ENCODE measurements around the gene GPR18.
"Not testable (repeated sequence)": the region's sequence is repeated elsewhere in the genome, so short reads cannot be mapped to it uniquely, and the experiment has no call there.

GRCh38 chr13:99249178-99249577 lies 9.0 kb downstream of the GPR18 start:
- TF ChIP-seq POLR2A (IDR thresholded peaks at IDR 0.05; ENCODE audit: borderline replicate concordance, extremely low read depth, insufficient read depth, insufficient read length); CTCF (IDR thresholded peaks at IDR 0.05 in 2 of 3, conservative IDR thresholded peaks at IDR 0.05 in 1 of 3; ENCODE audit: borderline replicate concordance in 1 of 3, insufficient read depth in 1 of 3, low read depth in 2 of 3, low read length in 2 of 3); EZH2 (IDR thresholded peaks at IDR 0.05); EZH2phosphoT487 (IDR thresholded peaks at IDR 0.05; ENCODE audit: borderline replicate concordance); SRF (IDR thresholded peaks at IDR 0.05; ENCODE audit: low read depth); SIN3A (IDR thresholded peaks at IDR 0.05; ENCODE audit: low read depth); MAX (IDR thresholded peaks at IDR 0.05); REST (IDR thresholded peaks at IDR 0.05; ENCODE audit: low read depth); POLR2AphosphoS5 (IDR thresholded peaks at IDR 0.05; ENCODE audit: low read depth, low read length); EGR1 (IDR thresholded peaks at IDR 0.05; ENCODE audit: low read depth); ATF3 (IDR thresholded peaks at IDR 0.05): not testable (repeated sequence)
